HG03432 (cell line): ENCODE data around the gene TMEM39A.

ENCODE experiments used
- ATAC-seq: cut with Tn5 transposase; IDR thresholded peaks from one replicate; pipeline ENCODE4 v1.9.1; 2021; ENCODE audit warnings: mild to moderate bottlenecking, moderate library complexity; ENCODE audit not compliant: unreplicated experiment

Gene TMEM39A

DNA sequence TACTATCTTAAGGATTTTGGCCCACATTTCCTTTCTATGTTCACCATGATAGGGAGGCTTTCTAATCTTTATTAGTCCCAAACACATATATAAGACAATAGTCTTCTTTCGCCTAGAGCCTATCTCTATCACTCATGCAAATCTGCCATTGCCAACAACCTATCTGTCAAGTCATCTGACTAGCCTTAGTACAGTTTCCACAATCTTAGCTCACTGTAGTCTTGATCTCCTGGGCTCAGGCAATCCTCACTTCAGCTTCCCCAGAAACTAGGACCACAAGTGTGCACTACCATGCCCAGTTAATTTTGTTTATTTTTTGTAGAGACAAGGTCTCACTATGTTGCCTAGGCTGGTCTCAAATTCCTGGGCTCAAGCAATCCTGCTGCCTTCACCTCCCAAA, 6.9 kb downstream of the TMEM39A start:
- ATAC-seq: no peak

DNA sequence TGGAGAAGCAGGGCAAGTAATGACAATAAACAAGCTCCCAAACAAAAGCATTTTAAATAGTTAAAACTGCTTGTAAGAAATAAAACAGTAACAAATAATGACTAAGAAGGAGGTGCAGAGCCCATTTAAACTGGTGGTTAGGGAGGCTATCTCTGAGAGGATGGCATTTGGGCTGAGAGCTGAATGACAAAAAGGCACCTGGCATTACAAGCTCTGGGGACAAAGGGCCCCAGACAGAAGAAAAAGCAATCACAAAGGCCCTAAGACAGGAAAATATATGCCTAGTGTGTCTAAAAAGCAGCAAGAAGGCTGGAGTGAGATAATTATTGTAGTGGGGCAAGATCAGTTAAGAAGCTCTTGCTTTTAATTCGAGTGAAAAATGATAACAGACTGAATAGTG, 9.6 kb downstream of the TMEM39A start:
- ATAC-seq: no peak

- no peak for ATAC-seq
These were observed 18.8 kb downstream of the TMEM39A start for GRCh38 chr3:119444590-119444989.

GRCh38 chr3:119443179-119443578, 20.2 kb downstream of the TMEM39A start:
- no peak for ATAC-seq

DNA sequence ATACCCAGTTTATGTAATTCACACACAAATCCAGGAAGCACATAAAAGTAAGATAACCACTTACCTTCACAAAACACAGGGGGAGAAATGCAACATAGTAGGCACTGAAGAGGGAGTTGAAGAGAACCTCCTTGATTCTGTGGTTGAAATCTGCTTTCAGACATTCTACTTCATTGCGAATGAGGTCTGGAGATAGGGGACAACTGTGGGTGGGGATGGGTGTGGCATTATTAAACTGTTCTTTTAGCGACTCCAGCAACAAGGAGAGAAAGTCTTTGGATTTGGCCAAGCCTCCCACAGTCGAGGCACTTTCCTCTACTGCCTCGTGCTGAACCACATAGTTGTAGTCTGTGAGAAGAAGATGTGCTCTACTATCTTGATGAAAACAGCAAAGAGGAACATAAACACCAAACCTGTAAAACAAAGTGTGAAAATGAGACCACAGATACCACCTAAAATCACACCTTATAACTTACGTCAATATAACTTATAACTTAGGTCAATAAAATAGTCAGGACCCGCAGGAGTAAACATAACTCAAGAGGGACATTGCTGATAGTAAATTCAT, 25.6 kb downstream of the TMEM39A start:
- no peak for ATAC-seq

DNA sequence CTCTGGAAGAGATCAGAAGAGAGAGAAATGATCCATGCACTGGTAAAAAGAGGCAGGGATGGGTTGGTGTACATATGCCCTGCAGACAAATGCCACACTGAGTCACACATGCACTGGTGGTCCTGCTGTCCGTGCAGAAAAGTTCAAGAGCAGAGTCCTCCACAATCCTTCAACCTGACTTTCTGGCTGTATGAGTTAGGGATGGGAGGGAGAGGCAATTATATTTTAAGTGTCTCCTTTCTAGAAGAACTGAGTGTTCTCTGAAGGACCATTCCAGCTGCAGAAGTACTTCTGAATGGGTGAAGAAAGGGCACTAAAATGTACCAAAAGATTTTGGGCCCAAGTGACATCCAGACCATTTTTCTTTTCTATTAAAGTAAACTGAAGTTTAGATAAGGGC, 26.4 kb downstream of the TMEM39A start:
- no peak for ATAC-seq

DNA sequence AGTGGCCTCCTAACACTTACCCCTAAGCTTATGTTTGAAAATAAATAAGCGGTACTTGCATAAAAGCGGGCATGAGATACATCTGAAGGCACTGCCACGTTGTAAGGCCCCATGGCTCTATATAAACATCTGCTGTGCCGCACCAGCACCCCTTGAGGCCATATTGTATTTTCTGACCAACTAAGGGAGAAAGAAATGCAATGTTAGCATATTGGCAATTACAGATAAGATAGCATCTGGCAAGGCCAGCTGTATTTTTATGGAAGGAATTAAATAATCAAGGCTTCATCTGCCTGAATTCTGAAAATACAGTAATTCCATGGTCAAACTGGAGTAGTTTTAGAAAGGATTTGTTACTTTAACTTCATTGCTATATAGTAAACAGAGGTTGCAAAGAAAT, 28.7 kb downstream of the TMEM39A start:
- no peak for ATAC-seq

- no peak for ATAC-seq
These were observed 29.6 kb downstream of the TMEM39A start for GRCh38 chr3:119433613-119434325.

- ATAC-seq: no peak
These were observed 34.9 kb downstream of the TMEM39A start for GRCh38 chr3:119428538-119428937.

- no peak for ATAC-seq
These were observed 35.7 kb downstream of the TMEM39A start for GRCh38 chr3:119427669-119428068.

GRCh38 chr3:119420196-119420595, 43.2 kb downstream of the TMEM39A start:
- ATAC-seq: no peak

GRCh38 chr3:119418641-119419040, 44.8 kb downstream of the TMEM39A start:
- ATAC-seq: no peak

- ATAC-seq: no peak
These were observed 45.5 kb downstream of the TMEM39A start for GRCh38 chr3:119417771-119418512.

DNA sequence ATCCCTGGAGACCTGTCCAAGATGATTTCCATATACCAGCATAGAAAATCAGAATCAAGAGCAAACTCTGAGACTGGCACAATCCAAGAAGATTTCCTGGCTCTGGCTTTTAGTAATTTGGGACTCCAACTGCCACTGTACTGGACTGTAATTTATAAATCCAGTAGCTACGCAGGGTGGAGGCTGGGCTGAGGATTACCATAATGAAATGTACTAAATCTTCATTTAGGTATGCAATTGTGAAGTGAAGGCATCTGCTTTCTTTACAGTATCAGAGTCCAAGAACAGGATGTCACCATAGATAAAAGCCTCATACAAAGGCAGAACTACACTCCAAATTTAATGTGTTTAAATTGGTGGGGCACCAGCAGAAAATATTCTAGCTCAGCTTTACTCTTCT, 46.5 kb downstream of the TMEM39A start:
- no peak for ATAC-seq

DNA sequence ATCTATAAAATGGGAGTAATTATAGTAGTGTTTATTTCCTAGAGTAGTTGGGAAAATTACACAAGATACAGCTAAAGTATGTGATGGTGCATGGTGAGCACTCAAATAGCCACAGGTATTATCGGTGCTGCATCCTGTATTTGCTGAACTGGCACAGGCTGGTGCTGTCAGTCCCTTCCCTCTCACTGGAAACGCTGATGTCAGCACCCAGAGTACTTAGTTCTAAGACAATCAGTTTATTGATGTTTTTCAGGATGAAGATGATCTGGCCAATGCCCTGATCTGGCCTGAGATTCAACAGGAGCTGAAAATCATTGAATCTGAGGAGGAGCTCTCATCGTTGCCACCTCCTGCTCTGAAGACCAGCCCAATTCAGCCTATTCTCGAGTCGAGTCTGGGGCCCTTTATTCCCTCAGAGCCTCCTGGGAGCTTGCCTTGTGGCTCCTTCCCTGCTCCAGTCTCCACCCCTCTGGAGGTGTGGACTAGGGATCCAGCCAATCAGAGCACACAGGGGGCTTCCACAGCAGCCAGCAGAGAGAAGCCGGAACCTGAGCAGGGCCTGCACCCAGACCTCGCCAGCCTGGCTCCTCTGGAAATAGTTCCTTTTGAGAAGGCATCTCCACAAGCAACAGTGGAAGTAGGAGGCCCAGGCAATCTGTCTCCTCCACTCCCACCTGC, 49.7 kb downstream of the TMEM39A start:
- ATAC-seq: no peak

- no peak for ATAC-seq
These were observed 53.6 kb downstream of the TMEM39A start for GRCh38 chr3:119409844-119410243.

- no peak for ATAC-seq
These were observed 55.0 kb downstream of the TMEM39A start for GRCh38 chr3:119408243-119408950.

DNA sequence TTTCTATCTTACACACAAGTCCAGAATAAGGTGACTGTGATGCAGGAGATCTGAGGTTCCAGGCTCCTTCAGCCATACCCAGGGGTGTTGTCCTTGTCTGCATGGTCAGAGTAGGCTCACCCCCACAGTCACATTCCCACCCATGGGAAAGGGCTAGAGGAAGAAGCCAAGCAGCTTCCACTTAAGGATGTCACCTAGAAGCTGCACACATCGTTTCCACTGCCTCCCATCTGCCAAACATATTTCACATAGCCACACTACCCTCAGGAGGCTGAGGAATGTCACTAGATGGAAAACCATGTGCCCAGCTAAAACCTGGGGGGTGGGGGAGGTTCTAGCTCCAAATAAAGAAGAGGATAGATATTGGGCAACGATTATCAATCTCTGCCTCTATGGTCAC, 58.1 kb downstream of the TMEM39A start:
- ATAC-seq: no peak

DNA sequence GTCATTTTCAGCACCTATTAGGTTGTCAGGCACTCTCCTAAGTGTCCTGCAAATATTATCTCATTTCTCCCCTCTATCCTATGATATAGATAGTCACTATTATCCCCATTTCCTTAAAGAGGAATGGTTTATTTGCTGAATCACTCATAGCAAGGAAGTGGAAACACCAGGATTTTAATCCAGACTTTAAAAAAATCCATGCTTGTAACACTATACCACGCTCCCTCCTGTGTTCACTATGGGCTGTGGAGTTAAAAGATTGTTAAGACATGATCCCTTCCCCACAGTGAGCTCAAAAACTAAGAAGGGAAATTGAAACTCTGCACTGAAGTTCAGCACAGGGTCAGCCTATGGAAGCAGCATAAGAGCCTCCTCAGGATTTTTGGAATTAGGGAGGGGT, 60.2 kb downstream of the TMEM39A start:
- no peak for ATAC-seq

DNA sequence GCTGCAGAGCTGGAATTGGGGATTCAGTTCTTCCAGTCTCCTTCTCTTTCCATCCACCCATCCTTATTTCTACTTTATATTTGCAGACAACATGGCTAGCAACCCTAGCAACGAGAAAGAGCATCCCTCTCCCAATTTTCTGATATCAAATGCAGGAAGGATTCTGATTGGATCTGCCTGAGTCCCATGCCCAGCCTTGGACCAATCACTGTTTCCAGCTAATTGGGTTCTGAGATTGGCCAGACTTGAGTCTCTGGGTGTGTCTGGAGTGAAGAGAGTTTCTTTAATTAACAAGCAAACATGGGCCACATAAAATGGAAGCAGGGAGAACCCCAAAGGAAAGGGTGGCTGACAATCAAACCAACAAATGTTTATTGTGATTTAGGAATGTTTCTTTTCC, 60.6 kb downstream of the TMEM39A start:
- no peak for ATAC-seq
